Mesendoderm (in vitro differentiated cells): Measurements from ENCODE around the gene RAB17.

Experiments
- DNase-seq: peaks from one replicate; pipeline ENCODE4 v3.0.0; 2013
- H2AK5ac ChIP-seq: 2 replicates; pipeline ENCODE4 v1.6.1; 2013; ENCODE audit warnings: low read length, inconsistent platforms
- H2BK120ac ChIP-seq: 2 replicates; pipeline ENCODE4 v1.6.1; 2013; ENCODE audit warnings: low read depth, mild to moderate bottlenecking, low read length, moderate library complexity, mixed read lengths
- H2BK15ac ChIP-seq: replicated peaks from 2 replicates; pipeline ENCODE4 v1.6.1; 2013; ENCODE audit warnings: low read depth, mild to moderate bottlenecking, moderate library complexity
- H2BK5ac ChIP-seq: 2 replicates; pipeline ENCODE4 v1.6.1; 2013; ENCODE audit warnings: low read length, inconsistent platforms
- H3K18ac ChIP-seq: 2 replicates; pipeline ENCODE4 v1.6.1; 2013; ENCODE audit warnings: mild to moderate bottlenecking, low read length, mixed read lengths
- H3K23ac ChIP-seq: one replicate; pipeline ENCODE4 v1.6.1; 2013; ENCODE audit warnings: low read length
- H3K27ac ChIP-seq: 2 replicates; pipeline ENCODE4 v1.5.1; 2013; ENCODE audit warnings: low read depth, mild to moderate bottlenecking, inconsistent platforms, low read length, moderate library complexity
- H3K27me3 ChIP-seq: 2 replicates; pipeline ENCODE4 v1.6.1; 2013; ENCODE audit warnings: low read length, control low read depth, mild to moderate bottlenecking, inconsistent platforms; ENCODE audit not compliant: insufficient read depth, poor library complexity
- H3K36me3 ChIP-seq: 2 replicates; pipeline ENCODE4 v1.6.1; 2013; ENCODE audit warnings: low read length, inconsistent platforms; ENCODE audit not compliant: control insufficient read depth, insufficient read depth
- H3K4ac ChIP-seq: one replicate; pipeline ENCODE4 v1.6.1; 2013; ENCODE audit warnings: low read depth, mild to moderate bottlenecking, low read length, moderate library complexity
- H3K4me1 ChIP-seq: 2 replicates; pipeline ENCODE4 v1.6.1; 2013; ENCODE audit warnings: low read depth, low read length, inconsistent platforms; ENCODE audit not compliant: control insufficient read depth
- H3K4me2 ChIP-seq: 2 replicates; pipeline ENCODE4 v1.6.1; 2013; ENCODE audit warnings: low read length
- H3K4me3 ChIP-seq: 2 replicates; pipeline ENCODE4 v1.5.1; 2013; ENCODE audit warnings: mild to moderate bottlenecking, low read length
- H3K56ac ChIP-seq: one replicate; pipeline ENCODE4 v1.6.1; 2013; ENCODE audit warnings: low read length
- H3K79me1 ChIP-seq: 2 replicates; pipeline ENCODE4 v1.6.1; 2013; ENCODE audit warnings: low read length, inconsistent platforms
- H3K79me2 ChIP-seq: 2 replicates; pipeline ENCODE4 v1.6.1; 2013; ENCODE audit warnings: mild to moderate bottlenecking, low read length; ENCODE audit not compliant: control insufficient read depth, insufficient read depth
- H3K9ac ChIP-seq: 2 replicates; pipeline ENCODE4 v1.6.1; 2013; ENCODE audit warnings: low read length, inconsistent platforms
- H4K5ac ChIP-seq: one replicate; pipeline ENCODE4 v1.6.1; 2013; ENCODE audit warnings: low read length
- H4K8ac ChIP-seq: one replicate; pipeline ENCODE4 v1.6.1; 2013; ENCODE audit warnings: low read depth, mild to moderate bottlenecking, control low read depth, low read length, moderate library complexity
- WGBS: extraction: QIAGEN DNeasy Blood & Tissue Kit; methylation state at CpG from one replicate; pipeline ENCODE4 v1.1.7; 2013; ENCODE audit warnings: low lambda C conversion rate, missing lambda C conversion rate; ENCODE audit not compliant: insufficient coverage; ENCODE audit errors: extremely low coverage; 5-methylcytosine and 5-hydroxymethylcytosine counted together

Gene RAB17

GRCh38 chr2:237566401-237567235, 23.9 kb downstream of the RAB17 start, which contains the start of gene PRLH:
TSS of gene PRLH (plus strand) at chr2:237566574. CDS start at chr2:237566574, 0 bp downstream.
- Histone ChIP-seq H3K4ac (no peak within 1 kb of the TSS), H3K79me2 (no peaks in the 10 kb centered on the region), H3K79me1 (no peaks in the 10 kb centered on the region), H2BK120ac (no peak within 1 kb of the TSS), H2BK15ac (no peak within 1 kb of the TSS), H3K4me3 (no peak within 1 kb of the TSS), H3K9ac (no peak within 1 kb of the TSS), H3K27me3 (no peaks in the 10 kb centered on the region), H3K27ac (no peak within 1 kb of the TSS), H2BK5ac (no peak within 1 kb of the TSS), H4K5ac (no peak within 1 kb of the TSS), H2AK5ac (no peak within 1 kb of the TSS), H3K56ac (no peak within 1 kb of the TSS), H4K8ac (no peak within 1 kb of the TSS), H3K4me1 (no peaks in the 10 kb centered on the region), H3K4me2 (no peak within 1 kb of the TSS), H3K23ac (no peak within 1 kb of the TSS), H3K36me3 (no peaks in the 10 kb centered on the region), H3K18ac (no peak within 1 kb of the TSS)
- WGBS, result no CpG with 5 or more reads among the region's 32 CpGs
- DNase-seq, result no peak

GRCh38 chr2:237565974-237566373, 24.6 kb downstream of the RAB17 start:
- Histone ChIP-seq H3K9ac (no peak overlapping the region), H3K18ac (no peak overlapping the region), H3K27ac (no peak overlapping the region), H2AK5ac (no peak overlapping the region), H3K4ac (no peak overlapping the region), H2BK15ac (no peak overlapping the region), H3K79me1 (no peaks in the 10 kb centered on the region), H4K5ac (no peak overlapping the region), H3K36me3 (no peaks in the 10 kb centered on the region), H2BK5ac (no peak overlapping the region), H3K4me1 (no peaks in the 10 kb centered on the region), H3K79me2 (no peaks in the 10 kb centered on the region), H3K27me3 (no peaks in the 10 kb centered on the region), H3K4me3 (no peak overlapping the region), H3K4me2 (no peak overlapping the region), H3K23ac (no peak overlapping the region), H2BK120ac (no peak overlapping the region), H4K8ac (no peak overlapping the region), H3K56ac (no peak overlapping the region)
- DNase-seq, result no peak
- 100% methylated on average over 1 of the region's 1 CpG for WGBS

- Histone ChIP-seq H3K4me2 (no peak overlapping the region), H2BK120ac (no peak overlapping the region), H3K4me1 (no peaks in the 10 kb centered on the region), H3K27me3 (no peaks in the 10 kb centered on the region), H2BK15ac (no peak overlapping the region), H3K56ac (no peak overlapping the region), H3K79me2 (no peaks in the 10 kb centered on the region), H3K36me3 (no peaks in the 10 kb centered on the region), H3K18ac (no peak overlapping the region), H2AK5ac (no peak overlapping the region), H3K27ac (no peak overlapping the region), H3K9ac (no peak overlapping the region), H4K8ac (no peak overlapping the region), H3K4me3 (no peak overlapping the region), H4K5ac (no peak overlapping the region), H3K23ac (no peak overlapping the region), H3K4ac (no peak overlapping the region), H2BK5ac (no peak overlapping the region), H3K79me1 (no peaks in the 10 kb centered on the region)
- DNase-seq, result no peak
- no CpG with 5 or more reads among the region's 14 CpGs for WGBS
Observed at GRCh38 chr2:237564526-237565131, 25.9 kb downstream of the RAB17 start.

- no peak overlapping the region for H3K56ac ChIP-seq
- no peaks in the 10 kb centered on the region for H3K79me1 ChIP-seq
- no peak overlapping the region for H4K8ac ChIP-seq
- H3K23ac ChIP-seq, result no peak overlapping the region
- H3K4ac ChIP-seq, result no peak overlapping the region
- no peak overlapping the region for H2BK120ac ChIP-seq
- no peak overlapping the region for H2AK5ac ChIP-seq
- no peak overlapping the region for H3K27ac ChIP-seq
- H2BK15ac ChIP-seq, result no peak overlapping the region
- no peak overlapping the region for H2BK5ac ChIP-seq
- H3K9ac ChIP-seq, result no peak overlapping the region
- H3K4me1 ChIP-seq, result no peaks in the 10 kb centered on the region
- H3K4me2 ChIP-seq, result no peak overlapping the region
- no peak overlapping the region for H3K18ac ChIP-seq
- no peaks in the 10 kb centered on the region for H3K79me2 ChIP-seq
- H4K5ac ChIP-seq, result no peak overlapping the region
- H3K4me3 ChIP-seq, result no peak overlapping the region
- WGBS, result no CpG with 5 or more reads among the region's 14 CpGs
- no peaks in the 10 kb centered on the region for H3K27me3 ChIP-seq
- no peaks in the 10 kb centered on the region for H3K36me3 ChIP-seq
- DNase-seq, result peak; percentile 64
Observed at GRCh38 chr2:237563816-237564215, 26.7 kb downstream of the RAB17 start.

- Histone ChIP-seq H3K79me2 (no peaks in the 10 kb centered on the region), H3K79me1 (no peaks in the 10 kb centered on the region), H3K4me2 (no peak overlapping the region), H3K9ac (no peak overlapping the region), H3K4ac (no peak overlapping the region), H2BK5ac (no peak overlapping the region), H3K36me3 (no peaks in the 10 kb centered on the region), H3K4me1 (no peaks in the 10 kb centered on the region), H2AK5ac (no peak overlapping the region), H3K18ac (no peak overlapping the region), H4K5ac (no peak overlapping the region), H3K4me3 (no peak overlapping the region), H3K23ac (no peak overlapping the region), H3K27ac (no peak overlapping the region), H3K27me3 (no peaks in the 10 kb centered on the region), H4K8ac (no peak overlapping the region), H2BK120ac (no peak overlapping the region), H3K56ac (no peak overlapping the region), H2BK15ac (no peak overlapping the region)
- DNase-seq, result no peak
- no CpG with 5 or more reads among the region's 7 CpGs for WGBS
Observed at GRCh38 chr2:237561221-237561620, 29.3 kb downstream of the RAB17 start.
